K562 (cell line): ENCODE data around the gene SLC17A1. TPM values are rescaled to one million over a fixed set of nuclear protein-coding genes. Genes with fewer than 3 reads are reported as not detected.

Experiments used
- ATAC-seq: fragments of 200-7000 bp; cut with Tn5 transposase; 3 replicates; pipeline ENCODE4 v1.9.1; 2020; ENCODE audit warnings: moderate library complexity
- BruUV-seq: library from RNA; stranded (reverse); fragments of 400-500 nt; replicated peaks from 2 replicates; lab custom pipeline; 2021; lab: Mats Ljungman, UMichigan
- CTCF ChIA-PET: fragments of 300-600 bp; formaldehyde crosslinking; extraction: SDS; loops from one replicate; lab custom pipeline; 2021; ENCODE audit warnings: low intra/inter-chr PET ratio; lab: Yijun Ruan, JAX
- POLR2A ChIA-PET: fragments of 300-600, 350-650 bp; sonication (Branson Sonifier 250); formaldehyde crosslinking; extraction: SDS; loops from one replicate; lab custom pipeline; 2021; ENCODE audit warnings: antibody characterized with exemption, inconsistent platforms; lab: Yijun Ruan, JAX
- DNase-seq, 4 experiments: peaks; one replicate each; pipeline versions ENCODE4 v3.0.0 to v3.0.0-alpha.2; 2011 to 2018; ENCODE audit warnings: low spot score in 3 of 4, mixed read lengths in 3 of 4; ENCODE audit errors: extremely low read depth in 1 of 4
- FAIRE-seq: peaks from 2 replicates; lab custom pipeline; 2011; peaks lifted over from hg19 to GRCh38; lab: Jason Lieb, UNC
- H2AFZ ChIP-seq: 2 replicates; pipeline ENCODE4 v1.6.0; 2011; ENCODE audit warnings: low read depth, low read length, control low read depth, inconsistent platforms
- H3K27ac ChIP-seq: fragments of 200-600 bp; 3 replicates; pipeline ENCODE4 v1.8.0; 2011; ENCODE audit warnings: low read depth, mild to moderate bottlenecking, control low read depth, inconsistent platforms, low read length, moderate library complexity, mixed read lengths; ENCODE audit errors: extremely low read depth
- H3K27me3 ChIP-seq, 2 experiments: fragments of 300-600 bp in 1 of 2; 2 replicates in 1 of 2; 3 replicates in 1 of 2; pipeline versions ENCODE4 v1.6.0 to v1.8.0; 2011; ENCODE audit warnings: inconsistent platforms in 2 of 2, low read length in 2 of 2, mild to moderate bottlenecking in 1 of 2, mixed read lengths in 1 of 2, moderate library complexity in 1 of 2; ENCODE audit not compliant: control insufficient read depth in 2 of 2, insufficient read depth in 2 of 2
- H3K36me3 ChIP-seq: fragments of 300-600 bp; 3 replicates; pipeline ENCODE4 v1.8.0; 2011; ENCODE audit warnings: mild to moderate bottlenecking, low read length, inconsistent platforms; ENCODE audit not compliant: control insufficient read depth, insufficient read depth
- H3K4me1 ChIP-seq, 2 experiments: fragments of 200-600 bp in 1 of 2; replicated peaks in 1 of 2; 2 replicates in 1 of 2; 3 replicates in 1 of 2; pipeline versions ENCODE4 v1.5.1 to v1.8.0; 2011; ENCODE audit warnings: inconsistent platforms in 2 of 2, low read length in 2 of 2, mild to moderate bottlenecking in 1 of 2, mixed read lengths in 1 of 2, moderate library complexity in 1 of 2; ENCODE audit not compliant: control insufficient read depth in 2 of 2, insufficient read depth in 2 of 2
- H3K4me2 ChIP-seq: 2 replicates; pipeline ENCODE4 v1.6.1; 2011; ENCODE audit warnings: low read length, control low read depth, inconsistent platforms, mixed read lengths; ENCODE audit not compliant: insufficient read depth
- H3K4me3 ChIP-seq: fragments of 200-600 bp; sonication (generic), shearing (Covaris generic); 2 replicates; pipeline ENCODE4 v1.5.1; 2016; ENCODE audit warnings: control low read depth, inconsistent platforms
- H3K79me2 ChIP-seq: fragments of 200-600 bp; 3 replicates; pipeline ENCODE4 v1.8.0; 2011; ENCODE audit warnings: low read length, inconsistent platforms; ENCODE audit not compliant: control insufficient read depth, insufficient read depth
- H3K9ac ChIP-seq, 2 experiments: 2 replicates each; pipeline versions ENCODE4 v1.6.0 to v1.6.1; 2011; ENCODE audit warnings: low read depth in 2 of 2, low read length in 2 of 2, control low read depth in 1 of 2, inconsistent platforms in 1 of 2, mild to moderate bottlenecking in 1 of 2, mixed read lengths in 1 of 2; ENCODE audit not compliant: insufficient read depth in 1 of 2
- H3K9me1 ChIP-seq: one replicate; pipeline ENCODE4 v1.6.0; 2011; ENCODE audit warnings: inconsistent platforms, mild to moderate bottlenecking, low read length, moderate library complexity; ENCODE audit not compliant: control insufficient read depth, insufficient read depth
- H3K9me3 ChIP-seq: replicated peaks from 2 replicates; pipeline ENCODE4 v1.5.1; 2011; ENCODE audit warnings: low read depth, low read length, inconsistent platforms; ENCODE audit not compliant: control insufficient read depth, insufficient read depth
- H4K20me1 ChIP-seq: replicated peaks from 2 replicates; pipeline ENCODE4 v1.6.1; 2011; ENCODE audit warnings: low read length, inconsistent platforms, mixed read lengths; ENCODE audit not compliant: control insufficient read depth, insufficient read depth
- BMI1 ChIP-seq: fragments of 150-350 bp; IDR thresholded peaks from 2 replicates; pipeline ENCODE4 v1.6.1; 2014; ENCODE audit warnings: low read length
- CBX8 ChIP-seq: fragments of 200-600 bp; sonication (generic); IDR thresholded peaks from 2 replicates; pipeline ENCODE4 v1.6.1; 2012; ENCODE audit warnings: borderline replicate concordance, mixed run types, low read depth, mild to moderate bottlenecking, moderate library complexity, mixed read lengths, low read length, control low read depth, inconsistent platforms; ENCODE audit not compliant: poor library complexity, severe bottlenecking; ENCODE audit errors: extremely low read depth
- MEF2A ChIP-seq: IDR thresholded peaks from 2 replicates; pipeline ENCODE4 v1.6.1; 2011; ENCODE audit warnings: low read depth, mild to moderate bottlenecking, low read length, moderate library complexity; ENCODE audit not compliant: control insufficient read depth
- NCOR1 ChIP-seq: fragments of 450-650 bp; IDR thresholded peaks from 2 replicates; pipeline ENCODE4 v1.6.1; 2016; ENCODE audit warnings: mild to moderate bottlenecking, moderate library complexity
- POLR2H ChIP-seq: IDR thresholded peaks from 2 replicates; pipeline ENCODE4 v1.6.1; 2016; ENCODE audit warnings: missing genetic modification characterization, low read depth, mild to moderate bottlenecking, control low read depth, missing compliant biosample characterization, moderate library complexity
- RBM39 ChIP-seq: fragments of 200-400 bp; formaldehyde crosslinking; optimal IDR thresholded peaks from 2 replicates; pipeline ENCODE3; 2018; ENCODE audit warnings: low read depth, low read length
- STAT5A ChIP-seq: IDR thresholded peaks from 2 replicates; pipeline ENCODE4 v1.6.1; 2012; ENCODE audit warnings: low read length, inconsistent platforms, borderline replicate concordance
- ZFP36 ChIP-seq: fragments of 150-350 bp; IDR thresholded peaks from 2 replicates; pipeline ENCODE4 v1.6.1; 2018; ENCODE audit warnings: low read length, low read depth; ENCODE audit not compliant: partially characterized antibody
- ZNF212 ChIP-seq: fragments of 450-650 bp; formaldehyde crosslinking; IDR thresholded peaks from 2 replicates; pipeline ENCODE4 v1.4.0; 2020; ENCODE audit warnings: mild to moderate bottlenecking
- WGBS: fragments of 100-300 bp; shearing (Covaris generic); methylation state at CpG from one replicate; pipeline ENCODE4 v1.1.6; 2016; ENCODE audit warnings: low coverage, mixed read lengths; ENCODE audit not compliant: insufficient coverage; ENCODE audit errors: missing lambda C conversion rate; 5-methylcytosine and 5-hydroxymethylcytosine counted together
- in situ Hi-C: fragments of 300-500 bp; cut with MboI; formaldehyde crosslinking; loops from 4 replicates; pipeline ENCODE4 v1.15.0; 2018; ENCODE audit warnings: inconsistent platforms, mixed read lengths
- intact Hi-C: fragments of 100-400 bp; cut with micrococcal nuclease; formaldehyde crosslinking; loops from 2 replicates; pipeline ENCODE4 v1.14.2; 2022
- polyA plus RNA-seq, 8 experiments: library from polyadenylated mRNA; depleted of rRNA in 4 of 8; stranded (reverse) in 5 of 8; unstranded in 3 of 8; fragments of >200 nt; fragmentation: Nextera tagmentation in 2 of 8; fragmentation: Illumina TruSeq in 1 of 8; extraction: Ambion mirVana in 2 of 8; extraction: Trizol in 1 of 8; gene quantifications; 2 replicates each; pipeline versions ENCODE4 v1.2.1 to v1.2.3, GENCODE V29; 2011 to 2014; ENCODE audit warnings: inconsistent platforms in 1 of 8, missing spikeins in 1 of 8
- total RNA-seq, 7 experiments: library from RNA; depleted of rRNA in 6 of 7; stranded (reverse); fragments of >200 nt in 6 of 7; fragmentation: Illumina TruSeq in 2 of 7; extraction: Trizol in 2 of 7; gene quantifications; 2 replicates each; pipeline versions ENCODE4 v1.2.1 to v1.2.3, GENCODE V29; 2011 to 2021; ENCODE audit warnings: low replicate concordance in 1 of 7
- TF ChIP-seq, protein P1 (sequence below): sonication (generic); formaldehyde crosslinking; IDR thresholded peaks from 2 replicates; pipeline ENCODE4 v1.9.0; 2022; ENCODE audit warnings: mild to moderate bottlenecking, missing genetic modification reagents
- TF ChIP-seq, protein P2 (sequence below): fragments of 450-650 bp; IDR thresholded peaks from 2 replicates; pipeline ENCODE4 v1.6.1; 2018; ENCODE audit warnings: mild to moderate bottlenecking, low read depth; ENCODE audit not compliant: partially characterized antibody
- TF ChIP-seq, protein P3 (sequence below): sonication (generic); formaldehyde crosslinking; IDR thresholded peaks from 2 replicates; pipeline ENCODE4 v1.8.1; 2023; ENCODE audit warnings: missing genetic modification reagents, mild to moderate bottlenecking, borderline replicate concordance

The SLC17A1 gene
- total and polyA plus RNA-seq, 9 of the 15 experiments (the other 6 are each of a cell fraction or from before 2014, with no cell fraction given) = not detected

- Histone ChIP-seq H3K9me1 (no peaks in the 10 kb centered on the region), H3K4me3 (no peak overlapping the region), H3K4me2 (no peak overlapping the region), H3K9ac (no peak overlapping the region), H4K20me1 (no peaks in the 10 kb centered on the region), H3K9me3 (no peaks in the 10 kb centered on the region), H3K27ac (no peak overlapping the region), H2AFZ (no peak overlapping the region), H3K4me1 (no peaks in the 10 kb centered on the region), H3K27me3 (peaks cover 2 to 15% of the 10 kb centered on the region in 2 experiments; a peak in 3 of 5 replicates), H3K36me3 (no peaks in the 10 kb centered on the region), H3K79me2 (no peaks in the 10 kb centered on the region)
- no peak for ATAC-seq
- POLR2A ChIA-PET = interaction anchor here (0.7 kb wide), 1 partner anchor 15 kb away, joined by 3 read pairs; no protein-coding TSS in a partner anchor
- DNase-seq = no peak
- in situ Hi-C loops = no loop called here
- WGBS = under 1% methylated on average over 9 of the region's 9 CpGs
- CTCF ChIA-PET = no interaction called here
- FAIRE-seq = no peak
- no TSS peak for BruUV-seq
- intact Hi-C loops = no loop called here
- TF ChIP-seq, protein P1, sequence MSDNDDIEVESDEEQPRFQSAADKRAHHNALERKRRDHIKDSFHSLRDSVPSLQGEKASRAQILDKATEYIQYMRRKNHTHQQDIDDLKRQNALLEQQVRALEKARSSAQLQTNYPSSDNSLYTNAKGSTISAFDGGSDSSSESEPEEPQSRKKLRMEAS = no peak
- TF ChIP-seq STAT5A (no peak), ZNF212 (CRISPR knock-in tag) (no peak), NCOR1 (no peak), CBX8 (no peak), ZFP36 (no peak), POLR2H (tag) (no peak), RBM39 (no peak), MEF2A (no peak), BMI1 (no peak)
- TF ChIP-seq, protein P2, sequence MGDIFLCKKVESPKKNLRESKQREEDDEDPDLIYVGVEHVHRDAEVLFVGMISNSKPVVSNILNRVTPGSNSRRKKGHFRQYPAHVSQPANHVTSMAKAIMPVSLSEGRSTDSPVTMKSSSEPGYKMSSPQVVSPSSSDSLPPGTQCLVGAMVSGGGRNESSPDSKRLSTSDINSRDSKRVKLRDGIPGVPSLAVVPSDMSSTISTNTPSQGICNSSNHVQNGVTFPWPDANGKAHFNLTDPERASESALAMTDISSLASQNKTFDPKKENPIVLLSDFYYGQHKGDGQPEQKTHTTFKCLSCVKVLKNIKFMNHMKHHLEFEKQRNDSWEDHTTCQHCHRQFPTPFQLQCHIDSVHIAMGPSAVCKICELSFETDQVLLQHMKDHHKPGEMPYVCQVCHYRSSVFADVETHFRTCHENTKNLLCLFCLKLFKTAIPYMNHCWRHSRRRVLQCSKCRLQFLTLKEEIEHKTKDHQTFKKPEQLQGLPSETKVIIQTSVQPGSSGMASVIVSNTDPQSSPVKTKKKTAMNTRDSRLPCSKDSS = no peak
- TF ChIP-seq, protein P3, sequence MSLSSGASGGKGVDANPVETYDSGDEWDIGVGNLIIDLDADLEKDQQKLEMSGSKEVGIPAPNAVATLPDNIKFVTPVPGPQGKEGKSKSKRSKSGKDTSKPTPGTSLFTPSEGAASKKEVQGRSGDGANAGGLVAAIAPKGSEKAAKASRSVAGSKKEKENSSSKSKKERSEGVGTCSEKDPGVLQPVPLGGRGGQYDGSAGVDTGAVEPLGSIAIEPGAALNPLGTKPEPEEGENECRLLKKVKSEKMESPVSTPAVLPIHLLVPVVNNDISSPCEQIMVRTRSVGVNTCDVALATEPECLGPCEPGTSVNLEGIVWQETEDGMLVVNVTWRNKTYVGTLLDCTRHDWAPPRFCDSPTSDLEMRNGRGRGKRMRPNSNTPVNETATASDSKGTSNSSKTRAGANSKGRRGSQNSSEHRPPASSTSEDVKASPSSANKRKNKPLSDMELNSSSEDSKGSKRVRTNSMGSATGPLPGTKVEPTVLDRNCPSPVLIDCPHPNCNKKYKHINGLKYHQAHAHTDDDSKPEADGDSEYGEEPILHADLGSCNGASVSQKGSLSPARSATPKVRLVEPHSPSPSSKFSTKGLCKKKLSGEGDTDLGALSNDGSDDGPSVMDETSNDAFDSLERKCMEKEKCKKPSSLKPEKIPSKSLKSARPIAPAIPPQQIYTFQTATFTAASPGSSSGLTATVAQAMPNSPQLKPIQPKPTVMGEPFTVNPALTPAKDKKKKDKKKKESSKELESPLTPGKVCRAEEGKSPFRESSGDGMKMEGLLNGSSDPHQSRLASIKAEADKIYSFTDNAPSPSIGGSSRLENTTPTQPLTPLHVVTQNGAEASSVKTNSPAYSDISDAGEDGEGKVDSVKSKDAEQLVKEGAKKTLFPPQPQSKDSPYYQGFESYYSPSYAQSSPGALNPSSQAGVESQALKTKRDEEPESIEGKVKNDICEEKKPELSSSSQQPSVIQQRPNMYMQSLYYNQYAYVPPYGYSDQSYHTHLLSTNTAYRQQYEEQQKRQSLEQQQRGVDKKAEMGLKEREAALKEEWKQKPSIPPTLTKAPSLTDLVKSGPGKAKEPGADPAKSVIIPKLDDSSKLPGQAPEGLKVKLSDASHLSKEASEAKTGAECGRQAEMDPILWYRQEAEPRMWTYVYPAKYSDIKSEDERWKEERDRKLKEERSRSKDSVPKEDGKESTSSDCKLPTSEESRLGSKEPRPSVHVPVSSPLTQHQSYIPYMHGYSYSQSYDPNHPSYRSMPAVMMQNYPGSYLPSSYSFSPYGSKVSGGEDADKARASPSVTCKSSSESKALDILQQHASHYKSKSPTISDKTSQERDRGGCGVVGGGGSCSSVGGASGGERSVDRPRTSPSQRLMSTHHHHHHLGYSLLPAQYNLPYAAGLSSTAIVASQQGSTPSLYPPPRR (CRISPR knock-in tag) = no peak
These were observed 75.2 kb downstream of the SLC17A1 start for GRCh38 chr6:25756382-25757363.
